AG08396 (cell line): ENCODE data around the gene SNX15.
"Not testable (repeated sequence)": the region's sequence is repeated elsewhere in the genome, so short reads cannot be mapped to it uniquely, and the experiment has no call there.

Source experiments
- DNase-seq: peaks from one replicate; pipeline ENCODE4 v3.0.0; 2012; ENCODE audit warnings: low spot score, mixed read lengths

Gene SNX15, protein sequence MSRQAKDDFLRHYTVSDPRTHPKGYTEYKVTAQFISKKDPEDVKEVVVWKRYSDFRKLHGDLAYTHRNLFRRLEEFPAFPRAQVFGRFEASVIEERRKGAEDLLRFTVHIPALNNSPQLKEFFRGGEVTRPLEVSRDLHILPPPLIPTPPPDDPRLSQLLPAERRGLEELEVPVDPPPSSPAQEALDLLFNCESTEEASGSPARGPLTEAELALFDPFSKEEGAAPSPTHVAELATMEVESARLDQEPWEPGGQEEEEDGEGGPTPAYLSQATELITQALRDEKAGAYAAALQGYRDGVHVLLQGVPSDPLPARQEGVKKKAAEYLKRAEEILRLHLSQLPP

DNA sequence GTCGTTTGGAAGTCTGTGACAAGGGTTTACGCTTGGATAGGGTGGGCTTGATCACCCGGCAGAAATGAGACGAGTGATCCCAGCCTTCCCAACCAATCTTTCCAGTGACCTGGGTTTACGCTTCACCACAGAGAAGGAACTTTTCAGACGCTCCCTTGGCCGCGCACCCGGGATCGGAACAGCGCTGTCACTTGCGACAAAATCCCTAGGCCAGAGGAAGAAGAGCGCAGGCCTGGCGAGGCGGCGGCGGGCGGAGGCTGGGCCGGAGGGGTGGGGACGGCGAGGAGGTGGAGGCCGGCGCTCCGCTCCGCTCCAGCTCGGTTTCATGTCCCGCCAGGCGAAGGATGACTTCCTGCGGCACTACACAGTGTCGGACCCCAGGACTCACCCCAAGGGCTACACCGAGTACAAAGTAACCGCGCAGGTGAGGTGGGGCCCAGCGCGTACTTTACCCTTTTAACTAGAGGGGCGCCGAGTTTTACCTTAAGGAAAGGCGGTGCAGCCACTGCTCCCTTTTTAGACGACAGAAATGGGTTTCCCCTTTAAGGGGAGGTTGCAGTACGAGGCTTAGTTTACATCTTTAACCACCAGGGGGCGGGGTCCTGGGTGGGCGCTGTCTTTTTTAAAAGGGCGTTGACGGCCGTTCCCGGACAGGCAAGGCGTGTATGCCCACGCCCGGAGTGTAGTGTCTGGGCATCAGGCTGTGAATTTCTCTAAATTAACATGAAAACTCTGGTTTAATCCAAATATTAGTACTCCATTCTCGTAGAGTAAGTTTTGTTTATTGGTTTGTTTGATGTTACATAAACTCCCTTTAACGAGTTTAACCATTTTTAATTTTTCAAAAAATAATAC is at the start of gene SNX15:
SNX15 (plus strand) TSS at position 227 of the 855 bp plus-strand sequence; CDS start at position 326, 99 bp downstream.
- peak; percentile 93 for DNase-seq

DNA sequence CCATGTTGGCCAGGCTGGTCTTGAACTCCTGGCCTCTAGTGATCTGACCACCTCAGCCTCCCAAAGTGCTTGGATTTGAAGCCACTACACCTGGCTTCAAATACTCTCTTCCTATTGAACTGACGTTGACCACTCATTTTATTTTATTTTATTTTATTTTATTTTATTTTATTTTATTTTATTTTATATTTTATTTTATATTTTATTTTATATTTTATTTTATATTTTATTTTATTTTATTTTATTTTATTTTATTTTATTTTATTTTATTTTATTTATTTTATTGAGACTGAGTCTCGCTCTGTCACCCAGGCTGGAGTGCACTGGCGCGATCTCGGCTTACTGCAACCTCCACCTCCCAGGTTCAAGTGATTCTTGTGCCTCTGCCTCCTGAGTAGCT is 43.9 kb upstream of the SNX15 start:
- not testable (repeated sequence) for DNase-seq

DNA sequence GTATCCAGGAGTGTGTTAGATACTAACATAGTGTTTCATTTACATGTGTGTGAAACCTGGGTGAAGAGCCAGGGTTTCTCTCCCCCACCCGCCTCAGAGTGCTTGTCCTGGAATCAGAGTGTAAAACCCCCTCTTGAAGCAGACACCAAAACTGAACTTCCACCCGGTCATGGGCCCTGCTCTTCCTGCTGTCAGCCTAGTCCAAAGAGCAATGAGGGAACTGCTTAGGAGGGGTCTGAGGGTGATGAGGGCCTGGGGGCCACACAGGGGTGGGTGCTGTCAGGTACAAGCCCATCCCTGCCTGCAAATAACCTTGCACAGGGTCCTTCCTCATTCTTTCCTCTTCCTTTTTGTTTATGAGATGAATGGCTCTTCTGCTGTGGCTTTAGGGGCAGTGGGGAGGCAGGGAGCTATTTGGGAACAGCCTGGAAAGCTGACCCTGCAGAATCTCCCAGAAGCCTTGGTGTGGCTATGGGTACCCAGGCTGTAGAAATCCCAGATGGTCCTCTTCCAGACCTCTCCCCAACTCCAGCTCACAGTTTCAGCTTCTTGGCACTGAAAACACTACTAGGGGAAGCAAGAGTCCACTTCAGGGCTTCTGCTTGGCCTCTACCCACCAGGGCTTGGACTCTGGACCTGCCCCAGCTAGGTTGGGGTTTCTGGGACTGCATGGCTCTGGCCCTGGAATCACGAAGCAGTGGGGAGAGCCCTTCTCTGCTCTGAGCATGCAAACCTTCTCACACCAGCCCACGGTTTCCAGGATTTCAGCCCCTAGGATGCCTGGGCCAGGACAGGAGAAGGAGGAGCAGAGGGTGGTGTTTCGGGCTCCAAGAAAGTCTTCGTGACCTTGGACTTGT is 39.0 kb upstream of the SNX15 start:
- DNase-seq: no peak

DNA sequence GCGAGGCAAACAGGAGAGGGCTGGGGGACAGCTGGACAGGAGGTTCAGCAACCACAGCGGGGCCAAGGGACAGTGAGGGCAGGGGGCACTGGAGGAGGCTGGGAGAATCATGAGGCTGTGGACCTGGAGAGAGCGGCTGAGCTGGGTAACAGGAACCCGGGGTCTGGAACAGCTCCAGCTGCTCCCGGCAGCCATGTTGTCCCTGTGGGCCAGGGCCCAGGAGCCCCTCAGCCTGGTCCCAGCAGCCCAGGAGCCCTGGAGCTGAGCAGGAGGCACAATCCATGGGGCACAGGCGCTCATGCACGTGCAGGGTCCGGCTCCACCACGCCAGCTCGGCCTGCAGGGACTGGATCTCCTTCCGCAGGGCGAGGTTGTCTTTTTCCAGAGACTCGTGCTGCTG is 37.8 kb upstream of the SNX15 start:
- no peak for DNase-seq

DNA sequence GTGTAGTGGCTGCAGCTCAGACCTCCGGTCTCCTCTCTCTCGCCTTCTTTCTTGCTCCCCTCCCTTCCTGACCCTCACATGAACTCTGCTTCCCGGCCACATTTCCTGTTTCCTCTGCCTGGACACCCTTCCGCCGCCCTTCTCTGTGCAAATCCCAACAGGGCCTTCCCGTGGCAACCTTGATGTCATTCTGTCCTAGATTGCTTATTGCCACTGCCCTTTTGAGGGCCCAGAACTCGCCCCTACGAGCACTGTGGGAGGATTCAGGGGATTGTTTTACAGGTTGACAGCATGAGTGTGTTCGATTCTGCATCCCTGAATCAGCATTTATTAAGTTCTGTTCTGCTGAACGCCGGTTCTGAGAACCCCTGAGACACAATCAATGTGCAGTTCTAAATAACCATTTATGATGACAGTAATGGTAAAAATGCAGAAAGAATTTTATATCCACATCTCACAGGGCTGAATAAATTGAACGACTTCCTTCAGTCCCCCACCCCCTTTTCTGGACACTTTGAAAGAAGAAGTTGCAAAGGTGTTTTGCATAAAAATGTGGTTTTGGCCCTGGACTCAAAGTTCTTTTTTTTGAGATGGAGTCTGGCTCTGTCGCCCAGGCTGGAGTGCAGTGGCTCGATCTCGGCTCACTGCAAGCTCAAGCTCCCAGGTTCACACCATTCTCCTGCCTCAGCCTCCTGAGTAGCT is 36.9 kb upstream of the SNX15 start:
- DNase-seq: no peak

DNA sequence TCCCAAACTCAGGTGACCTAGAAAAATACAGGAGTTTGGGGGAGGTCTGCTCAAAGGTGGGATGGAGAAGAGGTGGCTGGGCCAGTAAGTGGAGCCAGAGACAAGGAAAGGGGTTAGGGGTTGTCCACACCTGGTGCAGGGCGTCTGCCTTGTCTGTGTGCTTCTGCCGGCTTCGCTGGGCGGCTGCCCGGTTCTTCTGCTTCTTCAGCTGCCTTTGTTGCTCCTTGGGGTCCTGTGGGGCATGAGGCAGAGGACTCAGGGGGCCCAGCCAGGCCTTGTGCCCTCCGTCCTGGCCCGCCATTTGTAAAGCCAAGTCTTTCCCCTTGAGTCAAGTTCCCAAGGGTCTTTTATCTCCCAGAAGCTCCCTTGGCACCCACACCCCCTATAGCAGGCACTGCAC is 32.9 kb upstream of the SNX15 start:
- DNase-seq: no peak

DNA sequence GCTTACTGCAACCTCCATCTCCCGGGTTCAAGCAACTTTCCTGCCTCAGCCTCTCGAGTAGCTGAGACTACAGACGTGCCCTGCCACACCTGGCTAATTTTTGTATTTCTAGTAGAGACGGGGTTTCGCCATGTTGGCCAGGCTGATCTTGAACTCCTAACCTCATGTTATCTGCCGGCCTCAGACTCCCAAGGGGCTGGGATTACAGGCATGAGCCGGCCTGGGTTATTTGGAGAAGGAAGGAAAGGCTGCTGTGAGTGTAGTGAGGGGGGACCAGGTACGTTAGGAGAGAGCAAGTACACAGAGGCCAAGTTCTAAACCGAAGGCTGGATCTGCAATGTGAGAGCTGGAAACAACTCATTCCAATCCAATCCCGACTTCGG is 30.9 kb upstream of the SNX15 start:
- DNase-seq: no peak

DNA sequence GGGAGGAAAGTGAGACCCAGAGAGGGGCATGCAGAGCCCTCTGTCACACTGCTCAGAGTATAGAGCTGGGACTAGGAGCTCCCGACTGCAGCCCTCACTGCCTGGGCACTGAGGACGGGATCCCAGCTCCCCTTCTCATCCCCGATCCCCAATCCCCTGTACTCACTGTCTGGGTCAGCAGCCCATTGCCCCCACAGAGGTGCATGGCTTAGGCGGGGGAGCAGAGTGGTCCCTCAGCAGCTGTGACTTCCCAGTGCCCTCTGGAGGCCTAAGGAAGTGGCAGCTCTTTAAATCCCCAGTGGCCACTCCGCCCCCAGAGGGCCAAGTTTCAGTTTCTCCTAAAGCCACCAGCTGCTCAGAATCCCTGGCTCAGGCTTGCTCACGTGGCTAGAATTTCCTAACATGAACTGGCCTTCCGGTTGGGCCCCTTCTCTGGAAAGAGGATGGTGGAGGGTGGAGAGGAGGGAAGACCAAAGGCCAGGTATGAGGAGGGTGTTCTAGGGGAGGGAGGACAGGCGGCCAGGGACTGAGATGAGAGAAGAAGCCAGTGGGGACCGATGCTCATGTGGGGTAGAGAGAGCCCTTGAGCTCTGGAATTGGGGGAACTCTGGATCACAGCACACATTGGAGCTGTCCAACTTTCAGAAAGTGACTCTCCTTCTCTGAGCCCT is 30.4 kb upstream of the SNX15 start, which contains the start of gene BATF2:
BATF2 (minus strand) TSS at position 262 of the 671 bp plus-strand sequence; CDS start at position 205, 57 bp downstream.
- peak; percentile 91 for DNase-seq

DNA sequence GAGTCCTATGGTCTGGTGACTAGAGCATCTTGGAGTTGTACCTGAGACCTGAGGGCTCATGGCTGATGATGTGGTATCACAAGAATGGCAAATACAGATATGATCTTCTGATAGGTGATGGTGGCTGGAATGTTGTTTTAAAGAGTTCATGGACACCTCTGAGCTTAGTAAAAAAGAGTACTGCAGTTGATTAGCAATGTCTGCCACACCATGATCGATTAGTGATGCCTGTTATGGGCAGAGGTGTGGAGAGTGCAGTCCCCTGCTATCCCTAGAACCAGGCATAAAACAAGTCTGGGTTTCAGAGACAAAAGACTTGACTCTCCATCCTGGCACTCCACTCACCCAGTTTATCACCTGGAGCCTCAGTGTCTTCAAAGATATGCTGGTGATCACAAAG is 29.1 kb upstream of the SNX15 start:
- DNase-seq: no peak

DNA sequence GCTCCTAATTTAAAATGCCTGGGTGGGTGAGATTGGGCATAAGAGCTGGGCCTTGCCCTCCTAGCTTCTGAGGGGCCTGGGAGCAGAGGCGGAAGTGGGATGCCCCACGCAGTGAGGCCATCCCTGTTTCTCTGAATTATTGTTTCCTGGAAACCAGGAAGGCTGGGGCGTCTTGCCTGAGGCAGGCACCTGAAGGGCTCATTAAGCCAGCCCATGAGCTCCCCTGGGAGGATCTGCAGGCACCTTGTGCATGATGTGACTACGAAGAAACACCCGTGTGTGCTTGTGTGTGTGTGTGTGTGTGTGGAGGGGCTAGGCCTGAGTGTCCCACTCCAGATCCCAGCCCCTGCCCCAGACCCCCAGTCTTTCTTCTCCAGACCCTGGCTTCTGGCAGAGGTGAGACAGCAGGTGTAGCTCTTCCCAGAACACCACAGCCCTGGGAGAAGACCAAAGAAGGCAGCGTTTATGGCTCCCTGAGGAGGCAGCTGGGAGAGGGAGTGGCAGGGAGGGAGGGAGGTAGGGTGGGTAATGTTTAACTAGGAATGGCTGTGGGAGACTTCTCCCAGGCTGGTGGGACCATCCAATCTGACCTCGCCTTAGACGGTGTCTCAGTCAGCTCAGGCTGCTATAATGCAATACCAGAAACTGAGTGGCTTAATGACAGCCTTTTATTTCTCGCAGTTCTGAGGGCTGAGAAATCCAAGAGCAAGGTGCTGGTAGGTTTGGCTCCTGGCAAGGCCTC is 28.4 kb upstream of the SNX15 start:
- DNase-seq: no peak

DNA sequence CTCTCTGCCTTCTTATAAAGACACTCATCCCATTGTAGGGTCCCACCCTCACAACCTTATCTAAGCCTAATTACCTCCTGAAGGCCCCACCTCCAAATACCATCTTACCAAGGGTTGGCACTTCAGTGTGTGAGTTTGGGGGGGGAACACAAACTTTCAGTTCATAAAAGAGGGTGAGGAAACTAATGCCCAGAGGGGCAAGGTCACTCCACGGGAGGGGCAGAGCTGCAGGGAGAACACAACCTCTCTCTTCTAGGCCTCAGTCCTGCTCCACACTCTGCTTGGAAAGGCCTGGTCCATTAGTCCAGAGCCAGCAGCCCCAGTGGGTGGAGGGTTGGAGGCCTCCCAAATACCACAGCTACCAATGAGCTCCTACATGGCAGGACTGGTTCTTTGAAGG is 27.8 kb upstream of the SNX15 start:
- DNase-seq: no peak

DNA sequence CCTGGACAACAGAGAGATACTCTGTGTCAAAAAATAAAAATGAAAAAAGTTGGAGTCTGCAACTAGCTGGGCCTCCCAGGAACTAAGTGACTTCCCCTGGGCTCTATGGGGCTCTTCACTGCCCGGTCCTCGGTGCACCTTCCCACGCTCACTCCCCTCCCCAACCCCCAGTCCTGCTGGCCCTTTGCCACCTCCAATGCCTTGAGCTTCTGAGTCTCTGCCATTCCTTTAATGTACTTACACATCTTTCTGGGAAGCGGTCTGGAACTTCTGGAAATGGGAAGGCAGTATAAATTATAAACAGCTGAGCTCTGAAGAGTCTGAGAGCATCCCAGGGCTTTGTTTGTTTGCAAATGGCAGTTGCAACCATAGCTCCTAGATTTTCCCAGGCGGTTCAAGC is 24.5 kb upstream of the SNX15 start:
- no peak for DNase-seq

DNA sequence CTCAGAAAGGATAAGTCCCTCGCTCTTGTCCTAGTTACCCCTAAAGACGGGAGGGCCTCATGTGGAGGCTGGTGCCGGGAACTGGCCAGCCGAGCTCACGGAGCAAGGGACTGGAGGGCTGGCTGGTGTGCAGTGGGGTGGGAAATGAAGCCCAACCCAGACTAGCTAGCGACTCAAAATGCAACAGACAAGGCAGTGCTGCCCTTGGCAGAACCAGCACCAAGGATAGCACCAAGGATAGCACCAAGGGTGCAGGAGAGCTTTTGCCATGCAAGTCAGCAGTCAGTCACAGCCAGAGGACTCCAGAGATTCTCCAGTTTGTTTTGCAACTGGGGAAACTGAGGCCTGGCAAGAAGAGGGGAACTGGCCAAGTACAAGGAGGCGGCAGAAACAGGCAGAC is 24.0 kb upstream of the SNX15 start:
- peak; percentile 64 for DNase-seq

DNA sequence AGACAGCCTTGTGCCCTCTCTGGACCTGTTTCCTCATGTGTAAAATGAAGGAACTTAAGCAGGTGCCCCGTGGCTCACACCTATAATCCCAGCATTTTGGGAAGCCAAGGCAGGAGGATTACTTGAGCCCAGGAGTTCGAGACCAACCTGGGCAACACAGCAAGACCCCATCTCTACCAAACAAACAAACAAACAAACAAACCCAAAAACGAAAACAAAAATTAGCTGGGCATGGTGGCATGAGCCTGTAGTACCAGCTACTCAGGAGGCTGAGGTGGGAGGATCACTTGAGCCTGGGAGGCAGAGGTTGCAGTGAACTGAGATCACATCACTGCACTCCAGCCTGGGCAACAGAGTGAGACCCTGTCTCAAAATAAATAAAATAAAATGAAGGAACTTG is 23.3 kb upstream of the SNX15 start:
- DNase-seq: not testable (repeated sequence)

DNA sequence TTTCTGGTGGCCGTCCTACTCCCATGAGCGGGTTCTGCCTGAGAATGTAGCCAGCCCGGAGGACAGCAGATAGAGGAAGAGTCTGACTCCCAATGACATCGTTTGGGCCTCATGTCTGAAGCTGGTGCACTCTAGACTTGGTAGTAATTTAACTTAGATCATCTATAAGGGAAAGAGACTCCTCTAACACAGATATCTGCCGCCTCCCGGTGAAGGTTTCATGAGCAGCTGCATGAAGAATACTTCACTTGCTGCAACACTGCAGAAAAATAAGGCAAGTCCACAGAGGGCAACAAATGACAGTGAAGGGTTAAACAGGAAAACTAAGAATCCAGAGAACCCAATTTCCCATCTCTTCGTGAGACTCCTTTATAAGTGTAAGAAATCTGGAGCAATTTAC is 19.2 kb upstream of the SNX15 start:
- DNase-seq: no peak

DNA sequence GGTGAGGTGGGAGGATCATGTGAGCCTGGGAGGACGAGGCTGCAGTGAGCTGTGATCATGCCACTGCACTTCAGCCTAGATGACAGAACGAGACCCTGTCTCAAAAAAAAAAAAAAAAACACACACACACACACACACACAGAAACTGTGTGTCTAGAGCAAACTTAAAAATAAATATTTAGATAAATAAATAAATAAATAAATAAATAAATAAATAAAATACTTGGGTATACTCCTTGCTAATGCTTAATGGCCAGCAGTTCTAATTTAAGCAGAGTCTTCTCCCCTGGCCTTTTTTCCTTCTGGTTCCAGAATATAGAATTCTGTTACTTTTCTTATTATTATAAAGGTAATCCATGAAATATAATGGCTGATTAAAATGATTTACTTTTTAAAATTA is 18.4 kb upstream of the SNX15 start:
- DNase-seq: no peak

DNA sequence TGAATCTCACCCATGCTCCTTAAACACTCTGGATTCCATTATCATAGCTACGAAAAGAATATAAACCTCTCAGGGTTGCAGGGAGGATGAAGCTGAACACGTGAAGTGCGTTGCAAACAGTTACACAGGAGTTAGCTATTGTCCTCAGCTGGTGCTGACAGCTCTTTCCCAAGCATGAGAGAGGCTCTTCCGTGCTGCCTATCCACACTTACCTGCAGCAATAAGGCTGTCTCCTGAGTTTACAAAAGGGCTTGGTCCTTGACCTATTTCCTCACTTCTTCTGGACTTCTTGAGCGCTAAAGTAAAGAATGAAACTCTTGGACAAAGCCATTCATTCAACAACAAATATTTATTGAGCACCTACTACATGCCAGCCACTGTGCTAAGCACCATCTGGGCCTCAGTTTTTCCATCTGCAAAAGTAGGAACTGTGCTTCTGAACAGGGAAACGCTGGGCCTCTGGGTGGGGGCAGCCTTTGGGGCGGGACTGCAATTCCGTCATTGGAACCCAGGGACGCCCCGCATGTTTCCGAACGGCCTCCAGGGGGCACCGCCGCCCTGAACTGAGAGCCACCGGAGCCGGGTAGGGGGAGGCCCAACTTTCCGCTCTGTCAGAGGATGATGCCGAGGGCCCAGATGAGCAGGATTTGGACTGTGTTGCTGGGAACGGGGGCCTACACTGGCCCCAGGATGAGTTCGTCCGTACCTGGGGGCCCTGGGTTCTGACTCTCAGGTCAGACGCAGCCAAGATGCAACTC is 13.9 kb upstream of the SNX15 start:
- peak; percentile 95 for DNase-seq

DNA sequence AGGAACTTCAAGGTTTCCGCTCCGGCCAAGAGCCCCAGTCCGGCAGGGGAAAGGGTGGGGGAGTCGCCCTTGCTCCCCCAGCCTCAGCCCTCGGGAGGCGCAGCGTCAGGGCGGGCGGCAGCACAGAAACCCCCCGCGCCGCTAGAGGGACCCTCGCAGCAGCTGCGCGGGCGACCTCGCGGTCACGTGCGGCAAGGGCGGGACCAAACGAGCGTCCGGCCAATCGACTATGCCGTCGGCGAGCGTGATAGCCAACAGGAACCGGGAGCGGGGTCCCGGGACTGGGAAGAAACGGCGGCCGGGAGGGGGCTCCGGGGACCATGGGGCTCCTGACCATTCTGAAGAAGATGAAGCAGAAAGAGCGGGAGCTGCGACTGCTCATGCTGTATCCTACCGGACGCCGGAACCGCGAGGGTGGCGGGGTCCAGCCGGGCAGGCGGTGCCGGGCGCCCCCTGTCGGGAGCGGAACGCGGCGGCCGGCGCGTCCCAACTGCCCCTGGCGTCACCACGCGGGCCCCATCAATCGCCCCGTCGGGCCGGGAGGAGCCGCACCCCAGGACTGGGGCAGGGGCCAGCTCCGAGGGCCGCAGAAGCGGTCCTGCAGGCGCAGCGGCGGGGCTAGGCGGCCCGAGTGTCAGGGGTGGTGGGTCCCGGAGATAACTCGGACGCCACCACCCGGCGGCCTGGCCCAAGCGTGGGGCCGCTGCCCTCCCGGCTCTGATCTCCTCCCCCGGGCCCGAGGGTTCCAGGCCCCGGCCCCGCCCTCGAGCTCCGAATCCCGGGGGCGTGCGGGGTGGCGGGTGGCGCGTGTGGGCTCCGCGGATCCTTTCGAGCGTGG is 13.1 kb upstream of the SNX15 start, which contains the start of gene ARL2:
ARL2 (plus strand) TSS at position 273 of the 838 bp plus-strand sequence; CDS start at position 321, 48 bp downstream.
- peak; percentile 94 for DNase-seq
